Measurements from ENCODE around the gene IGDCC3.

GRCh38 chr15:65328506-65329287 is 49.1 kb downstream of the IGDCC3 start:
- TF ChIP-seq FOS (IDR thresholded peaks at IDR 0.05; ENCODE audit: borderline replicate concordance, insufficient read depth, low read length) (no peak), EZH2 (IDR thresholded peaks at IDR 0.05; ENCODE audit: borderline replicate concordance, low read depth, low read length, severe bottlenecking) (no peak)
